PFSK-1 (cell line): ENCODE results near the gene TBC1D25.

Source experiments
- FOXP2 ChIP-seq: optimal IDR thresholded peaks from 2 replicates; pipeline ENCODE3; 2011; ENCODE audit warnings: borderline replicate concordance, control low read depth, inconsistent platforms; ENCODE audit not compliant: insufficient read depth; ENCODE audit errors: extremely low read length, extremely low read depth
- POLR2AphosphoS5 ChIP-seq: IDR thresholded peaks from 2 replicates; pipeline ENCODE4 v1.6.1; 2012; ENCODE audit warnings: low read depth, mild to moderate bottlenecking, control low read depth, low read length, moderate library complexity
- SIN3A ChIP-seq: IDR thresholded peaks from 2 replicates; pipeline ENCODE4 v1.6.1; 2012; ENCODE audit warnings: mild to moderate bottlenecking, low read length, moderate library complexity, borderline replicate concordance; ENCODE audit not compliant: insufficient read depth
- TAF1 ChIP-seq: IDR thresholded peaks from 2 replicates; pipeline ENCODE4 v1.6.1; 2012; ENCODE audit warnings: low read length, control low read depth, borderline replicate concordance; ENCODE audit not compliant: insufficient read depth
- TF ChIP-seq, protein P1 (sequence below), 2 experiments: IDR thresholded peaks; 2 replicates each; pipeline versions ENCODE4 v1.6.1 to v1.8.0; 2011 to 2012; ENCODE audit warnings: low read depth in 2 of 2, low read length in 2 of 2, control low read depth in 1 of 2, inconsistent platforms in 1 of 2, mild to moderate bottlenecking in 1 of 2, moderate library complexity in 1 of 2; ENCODE audit not compliant: insufficient read depth in 1 of 2

TBC1D25 gene

DNA sequence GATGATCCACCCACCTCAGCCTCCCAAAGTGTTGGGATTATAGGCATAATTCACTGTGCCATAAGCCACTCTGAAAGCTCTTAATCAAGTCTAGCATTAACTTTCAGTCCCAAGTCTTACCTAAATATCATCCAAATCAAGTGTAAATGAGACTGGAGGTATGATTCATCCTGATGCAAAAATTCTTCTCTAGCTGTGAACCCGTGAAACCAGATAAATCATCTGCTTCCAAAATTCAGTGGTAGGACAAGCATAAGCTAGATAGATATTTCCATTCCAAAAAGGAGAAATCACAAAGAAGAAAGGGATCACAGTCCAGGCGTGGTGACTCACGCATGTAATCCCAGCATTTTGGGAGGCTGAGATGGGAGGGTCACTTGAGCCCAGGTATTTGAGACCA is 8.8 kb upstream of the TBC1D25 start:
- no peak for TF ChIP-seq FOXP2

DNA sequence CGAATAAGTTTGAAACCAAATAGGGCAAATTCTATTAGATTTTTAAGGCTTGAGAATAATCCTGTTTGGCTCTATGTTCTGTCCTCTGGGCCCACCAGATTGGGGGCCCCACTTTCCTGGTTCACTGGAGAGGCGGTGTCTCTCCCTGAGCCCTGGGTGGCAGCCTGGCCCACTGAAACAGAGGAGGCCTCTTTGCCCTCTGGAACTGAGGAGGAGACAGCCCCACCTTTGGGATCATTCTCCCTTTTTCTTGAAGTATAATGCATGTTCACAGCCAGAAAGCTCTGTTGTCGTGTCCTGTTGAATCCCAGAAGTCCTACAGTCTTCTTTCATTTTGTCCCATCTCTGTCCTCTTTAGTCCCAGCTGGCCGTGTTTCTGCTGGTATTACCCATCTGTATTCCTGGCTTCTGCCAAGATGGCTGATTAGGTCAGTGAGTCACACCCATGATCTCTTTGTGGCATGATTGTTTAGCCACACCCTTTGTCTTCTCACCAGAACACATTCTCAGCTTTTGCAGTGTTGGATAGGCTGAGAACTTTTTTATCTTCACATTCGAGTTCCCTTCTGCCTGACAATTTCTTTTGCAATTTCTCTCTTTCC is 8.1 kb upstream of the TBC1D25 start:
- no peak for TF ChIP-seq SIN3A
- no peak for TF ChIP-seq POLR2AphosphoS5
- no peak for TF ChIP-seq FOXP2
- TF ChIP-seq TAF1: no peak
- TF ChIP-seq, protein P1, sequence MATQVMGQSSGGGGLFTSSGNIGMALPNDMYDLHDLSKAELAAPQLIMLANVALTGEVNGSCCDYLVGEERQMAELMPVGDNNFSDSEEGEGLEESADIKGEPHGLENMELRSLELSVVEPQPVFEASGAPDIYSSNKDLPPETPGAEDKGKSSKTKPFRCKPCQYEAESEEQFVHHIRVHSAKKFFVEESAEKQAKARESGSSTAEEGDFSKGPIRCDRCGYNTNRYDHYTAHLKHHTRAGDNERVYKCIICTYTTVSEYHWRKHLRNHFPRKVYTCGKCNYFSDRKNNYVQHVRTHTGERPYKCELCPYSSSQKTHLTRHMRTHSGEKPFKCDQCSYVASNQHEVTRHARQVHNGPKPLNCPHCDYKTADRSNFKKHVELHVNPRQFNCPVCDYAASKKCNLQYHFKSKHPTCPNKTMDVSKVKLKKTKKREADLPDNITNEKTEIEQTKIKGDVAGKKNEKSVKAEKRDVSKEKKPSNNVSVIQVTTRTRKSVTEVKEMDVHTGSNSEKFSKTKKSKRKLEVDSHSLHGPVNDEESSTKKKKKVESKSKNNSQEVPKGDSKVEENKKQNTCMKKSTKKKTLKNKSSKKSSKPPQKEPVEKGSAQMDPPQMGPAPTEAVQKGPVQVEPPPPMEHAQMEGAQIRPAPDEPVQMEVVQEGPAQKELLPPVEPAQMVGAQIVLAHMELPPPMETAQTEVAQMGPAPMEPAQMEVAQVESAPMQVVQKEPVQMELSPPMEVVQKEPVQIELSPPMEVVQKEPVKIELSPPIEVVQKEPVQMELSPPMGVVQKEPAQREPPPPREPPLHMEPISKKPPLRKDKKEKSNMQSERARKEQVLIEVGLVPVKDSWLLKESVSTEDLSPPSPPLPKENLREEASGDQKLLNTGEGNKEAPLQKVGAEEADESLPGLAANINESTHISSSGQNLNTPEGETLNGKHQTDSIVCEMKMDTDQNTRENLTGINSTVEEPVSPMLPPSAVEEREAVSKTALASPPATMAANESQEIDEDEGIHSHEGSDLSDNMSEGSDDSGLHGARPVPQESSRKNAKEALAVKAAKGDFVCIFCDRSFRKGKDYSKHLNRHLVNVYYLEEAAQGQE (IDR thresholded peaks at IDR 0.05; ENCODE audit: insufficient read depth in 1 of 2, low read depth in 2 of 2, low read length in 2 of 2): no peak

DNA sequence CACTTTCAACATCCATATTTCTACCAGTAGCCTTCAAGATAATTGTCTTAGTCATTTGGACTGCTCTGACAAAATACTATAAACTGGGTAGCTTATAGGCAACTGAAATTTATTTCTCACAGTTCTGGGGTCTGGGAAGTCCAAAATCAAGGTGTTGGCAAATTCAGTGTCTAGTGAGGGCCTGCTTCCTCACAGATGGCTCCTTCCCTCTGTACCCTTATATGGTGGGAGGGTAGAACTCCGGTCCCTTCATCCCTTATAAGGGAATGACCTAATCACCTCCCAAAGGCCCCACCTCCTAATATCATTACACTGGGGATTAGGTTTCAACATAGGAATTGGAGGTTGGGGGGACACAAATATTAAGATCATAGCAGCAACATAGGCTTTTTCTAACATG is 7.4 kb upstream of the TBC1D25 start:
- TF ChIP-seq TAF1 (no peak), POLR2AphosphoS5 (no peak), FOXP2 (no peak), SIN3A (no peak)
- TF ChIP-seq, protein P1 (IDR thresholded peaks at IDR 0.05; ENCODE audit: insufficient read depth in 1 of 2, low read depth in 2 of 2, low read length in 2 of 2): no peak

DNA sequence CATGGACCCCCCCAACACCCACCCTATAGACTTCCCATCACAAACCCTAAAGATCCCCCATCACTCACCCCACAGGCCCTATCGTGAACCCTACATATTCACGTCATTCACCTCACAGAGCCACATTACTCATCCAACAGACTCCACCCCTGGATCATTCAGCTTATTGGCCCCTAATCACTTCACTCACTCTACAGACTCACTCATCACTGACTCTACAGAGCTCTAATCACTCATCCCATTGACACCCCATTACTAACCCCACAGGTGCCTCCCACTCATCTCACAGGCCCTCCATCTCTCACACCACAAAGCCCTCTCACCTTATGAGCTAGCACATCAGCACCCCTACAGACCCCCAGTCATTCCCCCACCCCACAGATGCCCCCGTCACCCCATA is 6.3 kb upstream of the TBC1D25 start:
- TF ChIP-seq TAF1 (no peak), FOXP2 (no peak), POLR2AphosphoS5 (no peak), SIN3A (no peak)
- TF ChIP-seq, protein P1 (IDR thresholded peaks at IDR 0.05; ENCODE audit: insufficient read depth in 1 of 2, low read depth in 2 of 2, low read length in 2 of 2): no peak

DNA sequence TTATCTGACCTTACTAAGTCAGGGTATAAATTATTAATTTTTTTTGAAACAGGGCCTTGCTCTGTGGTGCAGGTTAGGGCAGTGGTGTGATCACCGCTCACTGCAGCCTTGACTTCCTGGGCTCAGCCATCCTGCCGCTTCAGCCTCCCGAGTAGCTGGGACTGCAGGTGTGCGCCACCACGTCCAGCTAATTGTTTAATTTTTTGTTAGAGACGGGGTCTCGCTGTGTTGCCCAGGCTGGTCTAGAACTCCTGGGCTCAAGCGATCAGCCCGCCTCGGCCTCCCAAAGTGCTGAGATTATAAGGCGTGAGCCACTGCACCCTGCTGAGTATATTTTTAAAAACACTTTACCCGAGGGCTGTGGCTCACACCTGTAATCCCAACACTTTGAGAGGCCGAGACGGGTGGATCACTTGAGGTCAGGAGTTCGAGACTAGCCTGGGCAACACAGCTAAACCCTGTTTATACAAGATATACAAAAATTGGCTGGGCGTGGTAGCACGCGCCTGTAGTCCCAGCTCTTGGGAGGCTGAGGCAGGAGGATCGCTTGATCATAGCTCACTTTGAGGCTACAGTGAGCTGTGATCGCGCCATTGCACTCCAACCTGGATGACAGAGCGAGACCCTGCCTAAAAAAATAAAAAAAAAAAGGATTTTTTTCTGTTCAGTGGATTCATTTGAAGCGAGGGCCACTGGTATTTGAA is 721 bp upstream of the TBC1D25 start:
- TF ChIP-seq FOXP2: no peak
- TF ChIP-seq SIN3A: no peak
- no peak for TF ChIP-seq POLR2AphosphoS5
- TF ChIP-seq, protein P1 (IDR thresholded peaks at IDR 0.05; ENCODE audit: insufficient read depth in 1 of 2, low read depth in 2 of 2, low read length in 2 of 2): no peak
- TF ChIP-seq TAF1: no peak
